ENCODE results near the gene SCYGR7. TPM values are rescaled to one million over a fixed set of nuclear protein-coding genes. Genes with fewer than 3 reads are reported as not detected.

SCYGR7 gene
- total RNA-seq, 1 donor from 2014 or later: not detected

DNA sequence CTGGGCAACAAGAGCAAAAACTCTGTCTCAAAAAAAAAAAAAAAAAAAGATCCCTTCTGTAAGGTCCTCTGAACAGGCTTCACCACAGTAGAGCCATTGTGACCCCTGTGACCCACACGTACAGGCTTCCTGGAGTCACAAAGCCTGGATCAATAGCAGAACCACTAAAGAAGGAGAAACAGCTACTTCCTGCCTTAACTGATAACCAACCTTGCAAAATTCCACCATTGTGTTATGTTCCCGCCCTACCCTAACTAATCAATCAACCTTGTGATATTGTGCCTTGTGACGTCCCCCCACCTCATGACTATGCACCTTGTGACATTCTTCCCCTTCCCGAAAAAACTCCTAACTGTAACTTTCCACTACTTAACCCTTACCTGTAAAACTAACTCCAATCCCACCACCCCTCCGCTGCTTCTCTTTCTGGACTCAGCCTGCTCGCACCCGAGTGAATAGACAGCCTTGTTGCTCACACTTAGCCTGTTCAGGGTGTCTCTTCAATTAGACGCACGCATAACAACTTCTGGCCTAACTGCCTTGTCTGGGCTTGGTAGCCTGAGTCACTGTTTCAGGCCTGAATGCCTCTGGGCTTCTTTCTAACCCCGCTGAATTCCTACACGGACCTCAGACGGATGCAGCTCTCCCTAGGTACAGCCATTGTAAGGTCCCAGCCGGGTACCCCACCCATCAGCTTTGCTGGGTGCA lies 31.4 kb downstream of the SCYGR7 start:
- DNase-seq: no peak

DNA sequence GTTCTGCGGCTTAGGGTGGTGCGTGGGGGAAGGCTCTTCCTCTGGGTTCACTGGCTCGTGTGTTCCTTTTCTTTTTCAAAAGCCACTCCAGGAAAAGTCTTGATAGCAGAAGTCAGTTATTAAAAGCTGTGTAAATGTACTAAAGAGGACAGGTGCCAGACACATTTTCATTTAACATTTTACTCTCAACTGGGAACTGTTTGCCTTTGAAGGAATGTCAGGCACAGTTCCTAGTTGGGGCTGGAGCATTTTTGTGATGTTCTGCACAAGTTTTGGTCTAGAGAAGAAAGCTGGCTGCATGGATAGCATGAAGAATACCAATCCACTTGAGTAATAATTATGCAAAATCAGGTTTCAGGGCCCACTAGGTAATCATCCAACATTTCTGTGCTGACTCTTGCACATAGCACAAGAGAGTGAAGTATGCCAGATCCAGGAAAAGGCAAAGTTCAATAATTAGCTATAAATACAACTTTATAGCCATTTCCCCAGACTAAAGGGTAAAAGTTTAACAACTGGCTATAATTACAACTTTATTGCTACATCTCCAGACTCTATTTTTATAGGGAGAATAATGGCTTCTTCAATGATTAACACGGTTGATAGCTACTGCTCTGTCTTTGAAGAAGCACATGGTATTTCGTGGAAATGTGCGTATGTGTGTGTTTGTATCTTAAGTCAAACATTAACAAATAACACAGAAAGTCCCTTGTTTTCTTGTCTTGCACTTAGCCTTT lies 33.8 kb downstream of the SCYGR7 start:
- peak; percentile 45 for DNase-seq

DNA sequence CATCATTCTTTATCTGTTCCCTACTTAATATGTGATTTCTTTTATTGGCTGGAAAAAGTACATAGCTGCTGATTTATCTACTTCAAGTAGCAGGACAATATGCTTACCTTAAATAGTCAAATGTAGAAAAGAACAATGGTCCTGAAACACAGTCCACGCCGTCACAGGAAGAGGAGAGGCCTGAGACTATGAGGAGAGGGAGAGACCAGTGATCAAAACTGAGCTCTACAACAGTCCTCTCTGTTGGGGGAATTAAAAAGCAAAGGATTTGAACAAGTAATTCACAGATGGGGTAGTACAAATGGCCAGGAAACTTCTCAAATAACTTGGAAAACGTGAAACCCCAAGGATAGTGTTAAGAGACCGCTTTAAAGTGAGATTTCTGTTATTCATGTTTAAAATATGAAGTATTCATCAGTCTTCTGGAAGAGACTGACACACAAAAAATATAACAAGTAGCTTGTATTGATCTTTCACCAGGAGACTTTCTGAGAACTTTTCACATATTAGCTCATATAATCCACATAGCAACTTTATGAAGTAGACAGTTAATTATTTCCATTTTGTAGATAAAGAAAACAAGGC lies 37.7 kb downstream of the SCYGR7 start:
- DNase-seq: no peak

DNA sequence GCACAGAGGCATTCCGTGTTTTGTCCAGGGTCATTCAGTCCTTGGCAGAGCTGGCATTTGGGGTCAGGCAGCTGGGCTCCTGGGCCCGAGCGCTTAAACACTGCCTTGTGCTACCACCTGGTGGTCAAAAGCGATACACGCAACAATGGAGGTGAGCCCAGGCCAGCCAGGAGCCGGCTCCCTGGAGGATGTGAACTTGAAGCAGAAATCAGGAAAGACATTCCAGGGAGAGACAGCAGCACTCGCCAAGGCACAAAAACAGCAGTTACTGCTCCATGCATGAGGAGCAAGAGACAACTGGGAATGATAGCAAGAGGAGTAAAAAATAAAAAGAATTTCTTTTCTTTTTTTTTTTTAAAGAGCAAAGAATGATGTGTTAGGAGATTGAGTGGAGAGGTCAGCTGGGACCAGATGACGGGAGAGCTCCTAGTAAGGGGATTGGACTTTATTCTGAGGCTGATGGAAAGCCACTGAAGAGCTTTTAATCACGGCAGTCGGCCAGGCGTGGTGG lies 38.3 kb downstream of the SCYGR7 start:
- DNase-seq: peak; percentile 87

DNA sequence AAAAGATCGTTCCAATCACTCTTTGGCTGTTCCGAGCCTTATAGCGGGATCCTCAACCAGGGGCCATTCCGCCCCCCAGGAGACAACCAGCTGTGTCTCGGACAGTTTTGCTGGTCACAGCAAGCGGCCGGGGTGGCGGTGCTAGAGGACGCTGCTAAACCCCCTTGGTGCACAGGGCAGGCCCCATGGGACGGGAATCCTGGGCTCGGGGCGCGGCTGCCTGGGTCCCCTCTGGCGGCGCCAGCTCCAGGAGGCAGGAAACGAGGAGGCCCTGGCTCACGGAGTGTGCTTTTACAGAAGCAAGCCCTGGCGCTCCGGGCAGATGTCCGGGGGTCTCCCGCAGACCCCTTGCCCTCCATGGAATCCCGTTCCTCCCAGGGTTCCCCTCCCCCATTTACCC lies 39.7 kb downstream of the SCYGR7 start:
- no peak for DNase-seq

DNA sequence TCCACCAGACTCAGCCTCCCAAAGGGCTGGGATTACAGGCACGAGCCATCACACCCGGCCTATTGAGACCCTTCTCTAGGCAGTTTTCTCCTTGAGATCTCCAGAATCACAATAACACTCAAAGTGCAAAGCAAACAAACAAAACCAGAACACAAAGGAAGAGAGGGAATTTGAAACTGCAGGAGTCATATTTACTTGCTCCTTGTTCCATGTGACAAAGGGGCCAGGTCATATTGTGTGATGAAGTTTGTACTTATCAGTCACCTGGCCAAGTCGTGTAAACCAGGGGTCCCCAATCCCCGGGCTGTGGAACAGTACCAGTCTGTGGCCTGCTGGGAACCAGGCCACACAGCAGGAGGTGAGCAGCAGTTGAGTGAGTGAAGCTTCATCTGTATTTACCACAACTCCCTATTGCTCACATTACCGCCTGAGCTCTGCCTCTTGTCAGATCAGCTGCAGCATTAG lies 44.1 kb downstream of the SCYGR7 start:
- no peak for DNase-seq

DNA sequence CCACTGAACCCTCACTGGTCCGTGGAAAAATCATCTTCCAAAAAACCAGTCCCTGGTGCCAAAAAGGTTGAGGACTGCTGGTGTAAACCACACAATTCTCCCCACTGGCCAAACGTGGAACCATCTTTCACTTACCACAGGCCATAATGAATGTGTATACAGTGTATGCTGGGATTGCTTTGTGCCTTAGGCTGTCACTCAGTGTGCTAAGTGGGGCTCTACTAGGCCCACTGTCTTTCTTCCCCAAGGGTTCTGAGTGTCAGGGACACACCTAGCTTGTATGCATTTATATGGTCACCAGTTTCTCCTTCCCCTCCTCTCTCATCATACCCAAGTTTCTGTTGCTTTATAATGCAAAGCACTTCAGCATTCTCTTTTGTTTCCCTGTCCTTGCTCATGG lies 44.8 kb downstream of the SCYGR7 start:
- DNase-seq: no peak

DNA sequence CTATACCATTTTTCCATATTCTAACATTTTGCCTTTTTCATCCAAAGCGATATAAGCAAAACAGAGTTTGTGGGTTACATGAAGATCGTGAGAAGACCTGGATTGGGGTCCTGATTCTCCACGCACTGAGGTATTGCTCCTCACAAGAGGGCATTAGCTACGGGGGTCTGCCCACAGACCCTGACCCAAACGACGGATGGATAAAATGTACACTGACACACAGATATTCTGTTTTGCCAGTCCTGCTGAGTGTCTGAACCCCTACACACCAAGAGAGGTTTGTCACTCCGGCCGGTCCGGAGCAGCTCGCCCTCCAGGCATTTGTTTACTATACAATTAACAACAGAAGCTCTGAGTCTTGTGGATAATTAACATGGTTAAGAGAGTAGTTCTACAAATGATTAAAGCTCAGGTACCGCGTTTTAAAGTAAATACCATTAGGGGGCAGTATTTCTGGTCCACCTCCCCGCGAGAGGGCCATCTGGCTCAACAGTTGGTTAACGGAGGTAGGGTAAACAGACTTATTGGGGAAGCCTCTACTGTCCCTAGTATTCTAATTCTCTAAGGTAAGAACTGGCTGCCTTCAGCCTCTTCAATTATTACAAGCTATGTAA lies 46.0 kb downstream of the SCYGR7 start:
- no peak for DNase-seq

DNA sequence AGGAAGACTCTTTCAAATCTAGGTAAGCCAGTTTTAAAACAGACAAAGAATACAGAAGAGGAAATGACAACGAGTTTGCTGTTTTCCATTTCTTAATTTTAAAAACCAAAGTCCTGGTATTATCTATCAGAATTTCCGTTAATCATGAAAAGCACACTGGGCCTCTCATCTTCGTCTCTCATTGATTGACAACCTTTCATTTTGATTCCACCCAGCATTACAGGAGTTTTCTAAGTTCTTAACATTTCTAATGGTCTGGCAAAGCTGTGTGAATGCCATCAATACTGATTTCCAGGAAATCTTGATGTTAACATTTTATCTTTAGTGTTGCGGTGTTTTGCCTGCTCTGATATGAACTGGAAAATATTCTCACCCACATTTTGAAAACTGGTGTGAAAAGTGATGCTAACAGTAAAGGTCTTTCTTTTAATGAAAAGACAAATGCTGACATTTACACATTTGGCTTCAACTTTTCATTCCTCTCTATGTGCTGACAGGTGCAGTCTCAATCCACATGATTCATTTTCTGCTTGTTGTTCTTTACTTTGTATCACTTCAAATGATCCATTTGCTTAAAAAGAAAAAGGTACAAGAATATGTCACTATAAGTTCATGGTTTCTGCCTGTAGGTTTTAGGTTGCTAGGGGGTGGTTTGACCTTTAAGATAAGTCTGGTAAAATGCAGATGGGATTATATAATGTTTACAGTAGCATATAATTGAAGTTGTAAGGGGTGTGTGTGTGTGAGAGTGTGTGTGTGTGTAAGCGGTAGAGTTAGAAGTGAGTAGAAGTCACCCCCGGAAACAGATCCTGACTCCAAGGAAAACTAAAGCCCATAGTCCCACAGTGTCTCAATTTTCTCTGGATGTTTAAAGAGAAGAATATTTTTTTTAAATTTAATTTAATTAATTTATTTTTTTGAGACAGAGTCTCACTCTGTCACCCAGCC lies 47.0 kb downstream of the SCYGR7 start:
- DNase-seq: no peak

Small RNAs within 50 kb of the gene (small RNA-seq; reads per million reads assigned to genes)
- gene RNA5SP121 (ENCODE audit: low replicate concordance): not detected
- not detected for gene SNRPGP8 (ENCODE audit: low replicate concordance)

Other genes with a start within 250 kb of the SCYGR7 start
- gene SCYGR2, start 129.4 kb upstream of the SCYGR7 start, total RNA-seq: not detected
- not detected for gene SCYGR3, start 113.5 kb upstream of the SCYGR7 start, total RNA-seq
- not detected for gene SCYGR4, start 110.8 kb upstream of the SCYGR7 start, total RNA-seq
- gene SCYGR5, start 61.5 kb upstream of the SCYGR7 start, total RNA-seq: not detected
- gene SLC19A3, start 10.3 kb upstream of the SCYGR7 start, total RNA-seq: 5.3 TPM
- gene SCYGR6, start 3.6 kb upstream of the SCYGR7 start, total RNA-seq: not detected
- not detected for gene SCYGR8, start 17.6 kb downstream of the SCYGR7 start, total RNA-seq
- not detected for gene CCL20, start 85.5 kb downstream of the SCYGR7 start, total RNA-seq
- not detected for gene DAW1, start 143.3 kb downstream of the SCYGR7 start, total RNA-seq

All from tongue (tissue), 3 donors.